Measurements from ENCODE around the gene BMP4.
A peak's percentile ranks its signal among the peaks of the same experiment; 100 is the strongest.

BMP4 gene

GRCh38 chr14:53947452-53948204 lies 9.0 kb downstream of the BMP4 start:
- peaks cover 26 to 58% of the 10 kb centered on the region in 2 donors for H3K27me3 Mint-ChIP-seq
- no peak for ATAC-seq (replicated peaks)
- no peak for DNase-seq
- no peaks in the 10 kb centered on the region for H3K36me3 Mint-ChIP-seq (ENCODE audit: insufficient read depth)
- no peak overlapping the region for H3K4me3 Mint-ChIP-seq
- no peaks in the 10 kb centered on the region for H3K9me3 Mint-ChIP-seq
- H3K27ac Mint-ChIP-seq, result no peak overlapping the region
- H3K4me1 Mint-ChIP-seq (ENCODE audit: low read depth in 2 of 2), result peaks cover 0 to under 1% of the 10 kb centered on the region in 2 donors

GRCh38 chr14:53947094-53947445 lies 9.6 kb downstream of the BMP4 start:
- no peak overlapping the region for H3K4me3 Mint-ChIP-seq
- H3K9me3 Mint-ChIP-seq, result no peaks in the 10 kb centered on the region
- H3K27ac Mint-ChIP-seq, result no peak overlapping the region
- H3K36me3 Mint-ChIP-seq (ENCODE audit: insufficient read depth), result no peaks in the 10 kb centered on the region
- ATAC-seq (replicated peaks), result no peak
- H3K27me3 Mint-ChIP-seq, result peaks cover 25 to 53% of the 10 kb centered on the region in 2 donors
- DNase-seq, result no peak
- no peaks in the 10 kb centered on the region for H3K4me1 Mint-ChIP-seq (ENCODE audit: low read depth in 2 of 2)

- DNase-seq (no peak), ATAC-seq (replicated peaks) (no peak)
- H3K27me3 Mint-ChIP-seq, result peaks cover 20 to 48% of the 10 kb centered on the region in 2 donors
- H3K4me3 Mint-ChIP-seq, result no peak overlapping the region
- no peaks in the 10 kb centered on the region for H3K4me1 Mint-ChIP-seq (ENCODE audit: low read depth in 2 of 2)
- H3K27ac Mint-ChIP-seq, result no peak overlapping the region
- no peaks in the 10 kb centered on the region for H3K36me3 Mint-ChIP-seq (ENCODE audit: insufficient read depth)
- no peaks in the 10 kb centered on the region for H3K9me3 Mint-ChIP-seq
These were observed 10.1 kb downstream of the BMP4 start for GRCh38 chr14:53946404-53947093.

- no peaks in the 10 kb centered on the region for H3K4me1 Mint-ChIP-seq (ENCODE audit: low read depth in 2 of 2)
- no peaks in the 10 kb centered on the region for H3K9me3 Mint-ChIP-seq
- H3K4me3 Mint-ChIP-seq, result no peak overlapping the region
- DNase-seq, result no peak
- no peaks in the 10 kb centered on the region for H3K36me3 Mint-ChIP-seq (ENCODE audit: insufficient read depth)
- H3K27me3 Mint-ChIP-seq, result peaks cover 19 to 43% of the 10 kb centered on the region in 2 donors
- no peak for ATAC-seq (replicated peaks)
- no peak overlapping the region for H3K27ac Mint-ChIP-seq
These were observed 10.6 kb downstream of the BMP4 start for GRCh38 chr14:53946071-53946403.

- Mint-ChIP-seq H3K27me3 (peaks cover 19 to 35% of the 10 kb centered on the region in 2 donors), H3K4me3 (no peak overlapping the region), H3K9me3 (no peaks in the 10 kb centered on the region), H3K4me1 (ENCODE audit: low read depth in 2 of 2) (no peaks in the 10 kb centered on the region), H3K36me3 (ENCODE audit: insufficient read depth) (no peaks in the 10 kb centered on the region), H3K27ac (no peak overlapping the region)
- DNase-seq (no peak), ATAC-seq (replicated peaks) (no peak)
These were observed 12.9 kb downstream of the BMP4 start for GRCh38 chr14:53943751-53944083.

GRCh38 chr14:53942970-53943750 lies 13.5 kb downstream of the BMP4 start:
- Mint-ChIP-seq H3K9me3 (no peaks in the 10 kb centered on the region), H3K27ac (no peak overlapping the region), H3K36me3 (ENCODE audit: insufficient read depth) (no peaks in the 10 kb centered on the region), H3K4me3 (no peak overlapping the region), H3K4me1 (ENCODE audit: low read depth in 2 of 2) (no peaks in the 10 kb centered on the region), H3K27me3 (peaks cover 19 to 39% of the 10 kb centered on the region in 2 donors)
- DNase-seq (no peak), ATAC-seq (replicated peaks) (no peak)

GRCh38 chr14:53938136-53938837 lies 18.3 kb downstream of the BMP4 start:
- no peaks in the 10 kb centered on the region for H3K9me3 Mint-ChIP-seq

GRCh38 chr14:53934778-53935414 lies 21.7 kb downstream of the BMP4 start:
- H3K9me3 Mint-ChIP-seq, result no peaks in the 10 kb centered on the region
- H3K36me3 Mint-ChIP-seq (ENCODE audit: insufficient read depth), result no peaks in the 10 kb centered on the region
- H3K4me1 Mint-ChIP-seq (ENCODE audit: low read depth in 2 of 2), result no peaks in the 10 kb centered on the region
- H3K4me3 Mint-ChIP-seq, result no peak overlapping the region
- ATAC-seq (replicated peaks) (no peak), DNase-seq (no peak)
- peaks cover 0 to 7% of the 10 kb centered on the region in 2 donors for H3K27me3 Mint-ChIP-seq
- no peak overlapping the region for H3K27ac Mint-ChIP-seq

More at GRCh38 chr14:53938136-53938837, 18.3 kb downstream of the BMP4 start:
- Mint-ChIP-seq H3K36me3 (ENCODE audit: insufficient read depth) (no peaks in the 10 kb centered on the region), H3K4me3 (no peak overlapping the region), H3K4me1 (ENCODE audit: low read depth in 2 of 2) (no peaks in the 10 kb centered on the region), H3K27me3 (peaks cover 8 to 11% of the 10 kb centered on the region in 2 donors), H3K27ac (no peak overlapping the region)
- ATAC-seq (replicated peaks) (no peak), DNase-seq (no peak)

- Mint-ChIP-seq H3K4me3 (no peak overlapping the region), H3K27me3 (no peaks in the 10 kb centered on the region), H3K36me3 (ENCODE audit: insufficient read depth) (no peaks in the 10 kb centered on the region), H3K27ac (no peak overlapping the region), H3K9me3 (no peaks in the 10 kb centered on the region), H3K4me1 (ENCODE audit: low read depth in 2 of 2) (no peaks in the 10 kb centered on the region)
- DNase-seq, result no peak
- no peak for ATAC-seq (replicated peaks)
These were observed 23.7 kb downstream of the BMP4 start for GRCh38 chr14:53932966-53933365.

- Mint-ChIP-seq H3K27me3 (no peaks in the 10 kb centered on the region), H3K4me1 (ENCODE audit: low read depth in 2 of 2) (no peaks in the 10 kb centered on the region), H3K27ac (no peak overlapping the region), H3K9me3 (no peaks in the 10 kb centered on the region), H3K4me3 (no peak overlapping the region), H3K36me3 (ENCODE audit: insufficient read depth) (no peaks in the 10 kb centered on the region)
- DNase-seq (no peak), ATAC-seq (replicated peaks) (no peak)
These were observed 26.5 kb downstream of the BMP4 start for GRCh38 chr14:53929871-53930715.

GRCh38 chr14:53927171-53927570 lies 29.5 kb downstream of the BMP4 start:
- H3K9me3 Mint-ChIP-seq, result no peaks in the 10 kb centered on the region
- H3K27me3 Mint-ChIP-seq, result no peaks in the 10 kb centered on the region
- peak overlapping the region in 1 of 2 donors; percentile 13 for H3K27ac Mint-ChIP-seq
- H3K36me3 Mint-ChIP-seq (ENCODE audit: insufficient read depth), result no peaks in the 10 kb centered on the region
- ATAC-seq (replicated peaks), result no peak
- H3K4me3 Mint-ChIP-seq, result no peak overlapping the region
- H3K4me1 Mint-ChIP-seq (ENCODE audit: low read depth in 2 of 2), result no peaks in the 10 kb centered on the region
- DNase-seq, result no peak

- Mint-ChIP-seq H3K4me3 (no peak overlapping the region), H3K9me3 (no peaks in the 10 kb centered on the region), H3K36me3 (ENCODE audit: insufficient read depth) (no peaks in the 10 kb centered on the region), H3K27me3 (no peaks in the 10 kb centered on the region), H3K4me1 (ENCODE audit: low read depth in 2 of 2) (no peaks in the 10 kb centered on the region), H3K27ac (no peak overlapping the region)
- ATAC-seq (replicated peaks) (no peak), DNase-seq (no peak)
These were observed 31.3 kb downstream of the BMP4 start for GRCh38 chr14:53925201-53925766.

Data from effector memory CD8-positive, alpha-beta T cell (primary cell).